ENCODE data around the gene PIGC.

The PIGC gene

DNA sequence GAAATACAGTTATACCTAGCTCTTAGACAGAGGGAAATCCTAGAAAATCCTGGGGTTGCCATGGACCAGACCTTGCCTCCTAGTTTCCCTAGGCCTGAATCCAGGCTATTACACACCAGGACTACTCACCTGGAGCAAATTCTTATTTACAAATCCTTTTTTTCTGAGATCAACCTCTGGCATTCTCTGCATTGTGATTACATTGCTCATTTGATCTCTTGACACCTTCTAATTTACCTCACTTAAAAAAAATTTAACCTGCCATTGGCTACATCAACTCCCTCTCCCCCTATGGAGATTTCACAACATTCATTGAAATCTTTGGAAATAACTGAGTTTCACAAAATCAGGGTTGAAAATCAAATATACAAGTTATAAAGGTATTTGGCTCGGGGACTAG lies 26.3 kb downstream of the PIGC start:
- no peaks in the 10 kb centered on the region for H3K4me1 Mint-ChIP-seq
- peaks cover 1% of the 10 kb centered on the region for H3K36me3 Mint-ChIP-seq (ENCODE audit: insufficient read depth)
- DNase-seq (ENCODE audit: low spot score in 2 of 2) (no peak), ATAC-seq (replicated peaks; ENCODE audit: extremely low read depth, poor library complexity, severe bottlenecking) (no peak)
- H3K27me3 Mint-ChIP-seq = no peaks in the 10 kb centered on the region
- no peak overlapping the region for H3K27ac Mint-ChIP-seq (ENCODE audit: low read depth)
- H3K4me3 Mint-ChIP-seq = no peak overlapping the region
- no peaks in the 10 kb centered on the region for H3K9me3 Mint-ChIP-seq

GRCh38 chr1:172416496-172417035 lies 27.3 kb downstream of the PIGC start:
- Mint-ChIP-seq H3K36me3 (ENCODE audit: insufficient read depth) (peaks cover 1% of the 10 kb centered on the region), H3K4me3 (no peak overlapping the region), H3K9me3 (no peaks in the 10 kb centered on the region), H3K27ac (ENCODE audit: low read depth) (no peak overlapping the region), H3K4me1 (no peaks in the 10 kb centered on the region), H3K27me3 (no peaks in the 10 kb centered on the region)
- no peak for DNase-seq (ENCODE audit: low spot score in 2 of 2)
- no peak for ATAC-seq (replicated peaks; ENCODE audit: extremely low read depth, poor library complexity, severe bottlenecking)

GRCh38 chr1:172414331-172414730 lies 29.5 kb downstream of the PIGC start:
- Mint-ChIP-seq H3K4me3 (no peak overlapping the region), H3K4me1 (no peaks in the 10 kb centered on the region), H3K36me3 (ENCODE audit: insufficient read depth) (peaks cover 1% of the 10 kb centered on the region), H3K9me3 (no peaks in the 10 kb centered on the region), H3K27ac (ENCODE audit: low read depth) (no peak overlapping the region), H3K27me3 (no peaks in the 10 kb centered on the region)
- ATAC-seq (replicated peaks; ENCODE audit: extremely low read depth, poor library complexity, severe bottlenecking) (no peak), DNase-seq (ENCODE audit: low spot score in 2 of 2) (no peak)

DNA sequence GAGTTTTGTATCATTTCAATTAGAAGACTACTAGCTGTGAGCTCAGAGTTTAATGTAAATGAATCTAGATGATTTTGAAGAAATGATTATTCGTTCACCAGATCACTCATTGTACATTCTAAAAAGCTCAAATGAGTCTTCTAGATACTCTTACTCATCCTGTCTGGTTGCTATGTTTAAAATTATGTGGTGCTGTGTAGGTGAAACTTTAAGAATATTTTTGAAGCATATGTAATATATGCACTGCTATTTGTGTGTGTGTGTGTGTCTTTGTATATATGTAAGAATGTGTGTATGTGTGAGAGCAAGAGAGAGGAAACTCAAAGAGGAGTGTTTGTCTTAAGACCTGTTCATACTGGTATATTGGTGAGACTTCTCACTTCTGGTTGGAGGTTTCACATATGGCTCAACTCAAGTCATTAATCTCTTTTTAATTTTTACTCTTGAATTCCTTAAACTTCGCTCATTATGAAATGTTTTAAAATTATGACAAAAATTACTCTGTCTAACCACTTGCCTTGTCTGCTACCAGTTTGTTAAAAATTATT lies 32.0 kb downstream of the PIGC start:
- Mint-ChIP-seq H3K27ac (ENCODE audit: low read depth) (no peak overlapping the region), H3K27me3 (no peaks in the 10 kb centered on the region), H3K36me3 (ENCODE audit: insufficient read depth) (peaks cover 1% of the 10 kb centered on the region), H3K4me1 (no peaks in the 10 kb centered on the region), H3K9me3 (no peaks in the 10 kb centered on the region), H3K4me3 (no peak overlapping the region)
- ATAC-seq (replicated peaks; ENCODE audit: extremely low read depth, poor library complexity, severe bottlenecking) = no peak
- DNase-seq (ENCODE audit: low spot score in 2 of 2) = no peak

DNA sequence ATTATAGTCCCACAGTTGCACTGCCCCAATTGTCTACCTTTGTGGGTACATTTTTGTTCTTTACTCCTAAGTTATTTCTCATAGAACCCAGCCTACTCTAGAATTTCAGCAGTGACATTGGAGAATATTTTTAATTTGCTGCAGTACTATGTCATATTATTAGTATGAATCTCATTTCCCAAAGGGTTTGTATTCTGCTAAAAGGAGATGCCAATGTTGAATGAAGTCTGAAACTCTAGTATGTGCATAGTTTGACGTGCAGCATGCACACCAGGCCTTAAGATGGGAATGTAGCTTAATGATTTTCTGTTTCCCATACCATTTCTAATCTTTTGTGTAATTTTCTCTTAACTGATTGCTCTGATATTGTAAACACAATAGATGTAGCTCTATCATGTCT lies 33.8 kb downstream of the PIGC start:
- DNase-seq (ENCODE audit: low spot score in 2 of 2) (no peak), ATAC-seq (replicated peaks; ENCODE audit: extremely low read depth, poor library complexity, severe bottlenecking) (no peak)
- H3K27ac Mint-ChIP-seq (ENCODE audit: low read depth) = no peak overlapping the region
- no peaks in the 10 kb centered on the region for H3K27me3 Mint-ChIP-seq
- H3K4me1 Mint-ChIP-seq = no peaks in the 10 kb centered on the region
- peaks cover 4% of the 10 kb centered on the region for H3K36me3 Mint-ChIP-seq (ENCODE audit: insufficient read depth)
- no peaks in the 10 kb centered on the region for H3K9me3 Mint-ChIP-seq
- H3K4me3 Mint-ChIP-seq = no peak overlapping the region

DNA sequence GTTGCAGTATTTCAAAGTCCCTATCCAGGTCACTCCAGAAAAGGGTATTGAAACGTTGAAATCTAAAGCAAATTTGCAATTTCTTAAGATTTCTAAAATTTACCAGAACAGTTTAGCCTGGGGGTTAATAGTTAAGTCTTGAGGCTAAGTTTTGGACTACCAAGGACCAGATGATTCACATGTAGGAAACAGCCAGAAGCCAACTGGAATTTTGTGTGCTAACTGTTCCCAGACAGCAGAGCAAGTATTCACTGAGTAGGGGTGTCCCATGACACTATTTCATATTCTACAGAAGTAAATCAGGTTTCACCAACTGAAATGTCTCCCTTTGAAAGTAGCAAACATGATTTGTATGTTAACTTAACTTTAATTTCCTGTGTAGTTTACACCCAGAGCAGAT lies 34.9 kb downstream of the PIGC start:
- ATAC-seq (replicated peaks; ENCODE audit: extremely low read depth, poor library complexity, severe bottlenecking) = no peak
- no peaks in the 10 kb centered on the region for H3K4me1 Mint-ChIP-seq
- no peaks in the 10 kb centered on the region for H3K27me3 Mint-ChIP-seq
- peaks cover 4% of the 10 kb centered on the region for H3K36me3 Mint-ChIP-seq (ENCODE audit: insufficient read depth)
- H3K9me3 Mint-ChIP-seq = no peaks in the 10 kb centered on the region
- H3K4me3 Mint-ChIP-seq = no peak overlapping the region
- DNase-seq (ENCODE audit: low spot score in 2 of 2) = no peak
- H3K27ac Mint-ChIP-seq (ENCODE audit: low read depth) = no peak overlapping the region

DNA sequence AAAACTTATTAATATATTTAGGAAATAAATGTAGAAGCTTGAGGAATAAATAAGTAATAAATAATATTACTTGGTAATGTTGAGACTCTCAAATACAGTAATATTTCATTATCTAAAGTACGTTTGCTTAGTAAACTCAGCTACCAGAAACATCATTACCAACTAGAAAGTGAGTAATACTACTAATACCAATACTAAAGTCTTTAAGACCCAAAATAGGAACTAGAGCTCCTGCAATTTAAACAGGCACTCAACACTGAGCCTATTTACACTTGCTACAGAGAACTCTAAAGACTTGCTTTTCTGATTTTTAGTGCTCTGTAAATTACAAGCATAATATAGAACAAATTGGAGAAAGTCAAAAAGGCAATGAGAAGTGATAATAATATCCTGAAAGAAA lies 36.9 kb downstream of the PIGC start:
- peaks cover 13% of the 10 kb centered on the region for H3K4me1 Mint-ChIP-seq
- H3K36me3 Mint-ChIP-seq (ENCODE audit: insufficient read depth) = peaks cover 2% of the 10 kb centered on the region
- ATAC-seq (replicated peaks; ENCODE audit: extremely low read depth, poor library complexity, severe bottlenecking) (no peak), DNase-seq (ENCODE audit: low spot score in 2 of 2) (no peak)
- no peak overlapping the region for H3K4me3 Mint-ChIP-seq
- H3K9me3 Mint-ChIP-seq = no peaks in the 10 kb centered on the region
- H3K27me3 Mint-ChIP-seq = no peaks in the 10 kb centered on the region
- no peak overlapping the region for H3K27ac Mint-ChIP-seq (ENCODE audit: low read depth)

DNA sequence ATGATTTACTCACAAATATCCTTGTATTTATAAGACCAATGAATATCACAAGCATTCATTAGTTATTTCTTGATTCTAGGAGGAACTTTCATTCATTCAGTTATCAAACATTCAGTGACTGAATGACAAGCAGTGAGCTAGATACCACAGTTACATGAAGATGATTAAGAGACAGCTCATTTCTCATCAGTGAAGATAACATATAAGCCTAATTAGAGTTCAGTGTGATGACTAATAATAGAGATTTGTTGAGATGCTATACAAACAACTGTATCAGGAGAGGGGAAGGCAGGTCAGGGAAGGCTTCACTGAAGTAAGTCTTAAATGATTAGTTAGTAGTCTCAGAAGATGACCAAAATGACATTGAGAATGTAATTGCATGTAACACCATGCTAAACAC lies 38.0 kb downstream of the PIGC start:
- Mint-ChIP-seq H3K27me3 (no peaks in the 10 kb centered on the region), H3K36me3 (ENCODE audit: insufficient read depth) (peaks cover 2% of the 10 kb centered on the region), H3K4me3 (no peak overlapping the region), H3K4me1 (peaks cover 14% of the 10 kb centered on the region), H3K9me3 (no peaks in the 10 kb centered on the region), H3K27ac (ENCODE audit: low read depth) (no peak overlapping the region)
- ATAC-seq (replicated peaks; ENCODE audit: extremely low read depth, poor library complexity, severe bottlenecking) (no peak), DNase-seq (ENCODE audit: low spot score in 2 of 2) (no peak)

DNA sequence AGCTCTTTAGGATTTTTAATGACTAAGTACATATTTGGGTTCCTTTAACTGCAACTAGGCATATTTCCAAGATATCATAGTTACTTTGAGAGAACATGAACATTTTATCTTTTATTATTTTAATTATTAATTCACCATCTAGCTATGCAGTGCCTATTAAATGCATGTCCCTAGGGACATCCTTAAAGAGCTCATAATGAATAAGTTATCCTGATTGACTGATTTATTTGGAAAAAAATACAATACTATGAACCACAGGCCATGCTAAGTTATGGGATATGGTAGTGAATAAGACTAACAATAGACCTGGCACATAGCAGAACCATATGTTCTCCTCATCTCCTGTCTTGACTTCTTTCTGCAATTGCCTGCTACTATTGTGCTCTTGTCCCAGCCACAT lies 39.7 kb downstream of the PIGC start:
- no peak for ATAC-seq (replicated peaks; ENCODE audit: extremely low read depth, poor library complexity, severe bottlenecking)

GRCh38 chr1:172402878-172403569 lies 40.8 kb downstream of the PIGC start:
- Mint-ChIP-seq H3K4me3 (no peak overlapping the region), H3K27ac (ENCODE audit: low read depth) (no peak overlapping the region), H3K4me1 (peaks cover 43% of the 10 kb centered on the region), H3K9me3 (no peaks in the 10 kb centered on the region), H3K36me3 (ENCODE audit: insufficient read depth) (peaks cover 2% of the 10 kb centered on the region), H3K27me3 (no peaks in the 10 kb centered on the region)
- ATAC-seq (replicated peaks; ENCODE audit: extremely low read depth, poor library complexity, severe bottlenecking) (no peak), DNase-seq (ENCODE audit: low spot score in 2 of 2) (no peak)

More for the DNA sequence above, 39.7 kb downstream of the PIGC start:
- H3K27me3 Mint-ChIP-seq = no peaks in the 10 kb centered on the region
- H3K4me3 Mint-ChIP-seq = no peak overlapping the region
- H3K4me1 Mint-ChIP-seq = peaks cover 32% of the 10 kb centered on the region
- no peak for DNase-seq (ENCODE audit: low spot score in 2 of 2)
- no peaks in the 10 kb centered on the region for H3K9me3 Mint-ChIP-seq
- H3K36me3 Mint-ChIP-seq (ENCODE audit: insufficient read depth) = peaks cover 2% of the 10 kb centered on the region
- H3K27ac Mint-ChIP-seq (ENCODE audit: low read depth) = no peak overlapping the region

DNA sequence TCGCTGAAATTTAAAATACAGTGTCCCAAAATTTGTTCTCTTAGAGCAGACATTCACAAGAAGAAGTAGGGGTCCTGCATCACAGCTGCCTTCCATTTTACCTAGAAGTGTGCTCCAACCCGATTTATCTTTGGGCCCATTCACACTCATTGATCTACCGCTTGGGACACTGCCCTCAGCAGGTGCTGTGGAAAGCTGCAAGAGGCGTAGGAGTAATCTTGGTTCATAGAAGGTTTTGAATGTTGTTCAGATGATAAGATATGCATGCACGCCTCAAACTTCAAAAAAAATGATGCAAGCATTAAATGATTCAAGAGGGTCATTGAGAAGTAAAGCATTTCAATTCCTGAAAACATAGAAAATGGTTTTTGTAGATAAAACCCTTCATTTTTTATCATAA lies 42.0 kb downstream of the PIGC start:
- Mint-ChIP-seq H3K27me3 (no peaks in the 10 kb centered on the region), H3K4me3 (no peak overlapping the region), H3K9me3 (no peaks in the 10 kb centered on the region), H3K27ac (ENCODE audit: low read depth) (no peak overlapping the region), H3K4me1 (peaks cover 47% of the 10 kb centered on the region), H3K36me3 (ENCODE audit: insufficient read depth) (peaks cover 4% of the 10 kb centered on the region)
- no peak for DNase-seq (ENCODE audit: low spot score in 2 of 2)
- no peak for ATAC-seq (replicated peaks; ENCODE audit: extremely low read depth, poor library complexity, severe bottlenecking)

GRCh38 chr1:172401477-172401876 lies 42.4 kb downstream of the PIGC start:
- DNase-seq (ENCODE audit: low spot score in 2 of 2) (no peak), ATAC-seq (replicated peaks; ENCODE audit: extremely low read depth, poor library complexity, severe bottlenecking) (no peak)
- peaks cover 4% of the 10 kb centered on the region for H3K36me3 Mint-ChIP-seq (ENCODE audit: insufficient read depth)
- H3K4me1 Mint-ChIP-seq = peaks cover 47% of the 10 kb centered on the region
- no peak overlapping the region for H3K4me3 Mint-ChIP-seq
- no peaks in the 10 kb centered on the region for H3K27me3 Mint-ChIP-seq
- no peak overlapping the region for H3K27ac Mint-ChIP-seq (ENCODE audit: low read depth)
- H3K9me3 Mint-ChIP-seq = no peaks in the 10 kb centered on the region

GRCh38 chr1:172400722-172401105 lies 43.2 kb downstream of the PIGC start:
- no peak overlapping the region for H3K27ac Mint-ChIP-seq (ENCODE audit: low read depth)
- no peak for DNase-seq (ENCODE audit: low spot score in 2 of 2)
- no peak overlapping the region for H3K4me3 Mint-ChIP-seq
- no peaks in the 10 kb centered on the region for H3K27me3 Mint-ChIP-seq
- no peaks in the 10 kb centered on the region for H3K9me3 Mint-ChIP-seq
- peaks cover 2% of the 10 kb centered on the region for H3K36me3 Mint-ChIP-seq (ENCODE audit: insufficient read depth)
- no peak for ATAC-seq (replicated peaks; ENCODE audit: extremely low read depth, poor library complexity, severe bottlenecking)
- peaks cover 47% of the 10 kb centered on the region for H3K4me1 Mint-ChIP-seq
